A549 (cell line): ENCODE measurements around the gene KLF9. TPM values are rescaled to one million over a fixed set of nuclear protein-coding genes. Genes with fewer than 3 reads are reported as not detected.

ENCODE experiments used
- ATAC-seq, 2 experiments: fragments of 200-7000 bp in 1 of 2; fragments of >200 bp in 1 of 2; cut with Nextera tagmentation in 1 of 2; cut with Tn5 transposase in 1 of 2; 3 replicates each; pipeline versions ENCODE4 v1.8.0 to v1.9.1; 2018 to 2020; ENCODE audit warnings: mild to moderate bottlenecking in 1 of 2, moderate library complexity in 1 of 2
- CTCF ChIA-PET: fragments of 300-600 bp; sonication (Branson Sonifier 250); formaldehyde crosslinking; extraction: SDS; loops from one replicate; lab custom pipeline; 2021; ENCODE audit warnings: antibody characterized with exemption, inconsistent platforms; lab: Yijun Ruan, JAX
- POLR2A ChIA-PET: fragments of 350-600 bp; formaldehyde crosslinking; extraction: SDS; loops from one replicate; lab custom pipeline; 2021; ENCODE audit warnings: antibody characterized with exemption, inconsistent platforms; lab: Yijun Ruan, JAX
- DNase-seq, 2 experiments: peaks; one replicate each; pipeline versions ENCODE4 v3.0.0 to v3.0.0-alpha.2; 2011 to 2016; ENCODE audit warnings: low read depth in 1 of 2, low spot score in 1 of 2
- FAIRE-seq: peaks from 2 replicates; lab custom pipeline; 2011; peaks lifted over from hg19 to GRCh38; lab: Jason Lieb, UNC
- H3K27ac ChIP-seq, 2 experiments: fragments of >200 bp; sonication (Bioruptor Twin); formaldehyde crosslinking; 3 replicates each; pipeline ENCODE4 v1.5.1; 2016 to 2017
- H3K4me1 ChIP-seq: fragments of >200 bp; sonication (Bioruptor Twin); formaldehyde crosslinking; 3 replicates; pipeline ENCODE4 v1.6.1; 2016
- H3K4me2 ChIP-seq: fragments of >200 bp; sonication (Bioruptor Twin); formaldehyde crosslinking; 3 replicates; pipeline ENCODE4 v1.6.1; 2016
- H3K4me3 ChIP-seq: fragments of >200 bp; sonication (Bioruptor Twin); formaldehyde crosslinking; 3 replicates; pipeline ENCODE4 v1.5.1; 2016
- H3K9me3 ChIP-seq: fragments of >200 bp; sonication (Bioruptor Twin); formaldehyde crosslinking; 3 replicates; pipeline ENCODE4 v1.6.1; 2016
- ATOH8 ChIP-seq: fragments of 250-450 bp; sonication (Bioruptor Pico); IDR thresholded peaks from 2 replicates; pipeline ENCODE4 v1.5.0; 2020; ENCODE audit warnings: low read depth, mild to moderate bottlenecking, moderate library complexity
- BCL3 ChIP-seq: fragments of >200 bp; sonication (Bioruptor Twin); formaldehyde crosslinking; IDR thresholded peaks from 3 replicates; pipeline ENCODE4 v1.6.1; 2016
- BHLHE40 ChIP-seq: IDR thresholded peaks from 2 replicates; pipeline ENCODE4 v1.6.1; 2012; ENCODE audit warnings: low read depth, low read length, inconsistent platforms
- CBX2 ChIP-seq: fragments of 200-600 bp; sonication (generic); IDR thresholded peaks from 2 replicates; pipeline ENCODE4 v1.6.1; 2016; ENCODE audit warnings: low read depth, mild to moderate bottlenecking, borderline replicate concordance
- CHD2 ChIP-seq: fragments of 150-350 bp; IDR thresholded peaks from 2 replicates; pipeline ENCODE4 v1.6.1; 2014; ENCODE audit warnings: low read length; ENCODE audit not compliant: partially characterized antibody
- CTCF ChIP-seq: fragments of >200 bp; sonication (Bioruptor Twin); formaldehyde crosslinking; IDR thresholded peaks from 3 replicates; pipeline ENCODE4 v1.5.1; 2016
- GATA3 ChIP-seq: IDR thresholded peaks from 2 replicates; pipeline ENCODE4 v1.6.1; 2012; ENCODE audit warnings: borderline replicate concordance
- HES2 ChIP-seq: fragments of >200 bp; sonication (Bioruptor Twin); formaldehyde crosslinking; IDR thresholded peaks from 2 replicates; pipeline ENCODE4 v1.6.1; 2016
- HMGXB4 ChIP-seq: fragments of 250-450 bp; sonication (Bioruptor Pico); IDR thresholded peaks from 2 replicates; pipeline ENCODE4 v1.5.0; 2021; ENCODE audit warnings: mild to moderate bottlenecking, moderate library complexity, borderline replicate concordance
- HOXA7 ChIP-seq: fragments of 250-450 bp; sonication (Bioruptor Pico); IDR thresholded peaks from 2 replicates; pipeline ENCODE4 v1.5.0; 2020; ENCODE audit warnings: mild to moderate bottlenecking, moderate library complexity
- JUNB ChIP-seq: fragments of >200 bp; sonication (Bioruptor Twin); formaldehyde crosslinking; IDR thresholded peaks from 2 replicates; pipeline ENCODE4 v1.6.1; 2016
- KDM1A ChIP-seq: fragments of 200-600 bp; sonication (generic); IDR thresholded peaks from 2 replicates; pipeline ENCODE4 v1.6.1; 2016; ENCODE audit warnings: low read depth, mild to moderate bottlenecking
- MAFK ChIP-seq: fragments of 450-650 bp; IDR thresholded peaks from 2 replicates; pipeline ENCODE4 v1.6.1; 2014; ENCODE audit not compliant: partially characterized antibody
- MYC ChIP-seq: IDR thresholded peaks from 2 replicates; pipeline ENCODE4 v1.6.1; 2012; ENCODE audit warnings: mild to moderate bottlenecking, inconsistent platforms, low read length, improper control_type of control experiment, borderline replicate concordance
- NPAS2 ChIP-seq: fragments of 250-450 bp; sonication (Bioruptor Pico); IDR thresholded peaks from 2 replicates; pipeline ENCODE4 v1.8.0; 2022; ENCODE audit warnings: mild to moderate bottlenecking, moderate library complexity, borderline replicate concordance
- PBX3 ChIP-seq: IDR thresholded peaks from 2 replicates; pipeline ENCODE4 v1.6.1; 2012
- RARB ChIP-seq: fragments of 250-450 bp; sonication (Bioruptor Pico); IDR thresholded peaks from 2 replicates; pipeline ENCODE4 v1.8.0; 2021; ENCODE audit warnings: mild to moderate bottlenecking, moderate library complexity
- SMC3 ChIP-seq: fragments of >200 bp; sonication (Bioruptor Twin); formaldehyde crosslinking; IDR thresholded peaks from 3 replicates; pipeline ENCODE4 v1.6.1; 2018; ENCODE audit warnings: inconsistent platforms
- SREBF2 ChIP-seq: fragments of 450-650 bp; IDR thresholded peaks from 2 replicates; pipeline ENCODE4 v1.6.1; 2014; ENCODE audit warnings: mild to moderate bottlenecking, moderate library complexity
- TFCP2L1 ChIP-seq: fragments of 250-450 bp; sonication (Bioruptor Pico); IDR thresholded peaks from 2 replicates; pipeline ENCODE4 v1.5.0; 2021; ENCODE audit warnings: mild to moderate bottlenecking
- ZC3H11A ChIP-seq: fragments of 450-650 bp; IDR thresholded peaks from 2 replicates; pipeline ENCODE4 v1.6.1; 2014; ENCODE audit warnings: antibody characterized with exemption, mild to moderate bottlenecking
- ZFP36 ChIP-seq: fragments of 450-650 bp; IDR thresholded peaks from 2 replicates; pipeline ENCODE4 v1.6.1; 2014; ENCODE audit warnings: borderline replicate concordance; ENCODE audit not compliant: partially characterized antibody
- ZSCAN20 ChIP-seq: fragments of 250-450 bp; sonication (Bioruptor Pico); IDR thresholded peaks from 2 replicates; pipeline ENCODE4 v1.8.0; 2022; ENCODE audit warnings: mild to moderate bottlenecking, moderate library complexity
- WGBS: methylation state at CpG from one replicate; pipeline ENCODE4 v1.1.6; 2017; ENCODE audit errors: missing lambda C conversion rate; 5-methylcytosine and 5-hydroxymethylcytosine counted together
- polyA plus RNA-seq, 4 experiments: library from polyadenylated mRNA; depleted of rRNA in 3 of 4; stranded (reverse); fragments of >200 nt; fragmentation: RNase III in 1 of 4; extraction: RNeasy Plus Mini Kit Qiagen cat#74134 plus additional on column Dnase treatment in 1 of 4; gene quantifications; 2 replicates in 3 of 4; 3 replicates in 1 of 4; pipeline ENCODE4 v1.2.3, GENCODE V29; 2011 to 2017

Gene KLF9
- polyA plus RNA-seq, 2 of the 4 experiments (the other 2 are of a cell fraction): 0.76 to 3.9 TPM

- no peak for FAIRE-seq
- ChIA-PET CTCF (interaction anchor here (0.6 to 3.4 kb wide), 6 partner anchors 13 to 372 kb away, joined by 3 to 25 read pairs (median 4); no protein-coding TSS in a partner anchor), POLR2A (interaction anchor here (0.6 to 4.7 kb wide), 13 partner anchors 9 to 180 kb away, joined by 3 to 39 read pairs (median 6); no protein-coding TSS in a partner anchor)
- H3K27ac ChIP-seq: peak overlapping the region; percentile 98 to 99
- H3K4me1 ChIP-seq: peaks cover 26% of the 10 kb centered on the region
- DNase-seq: no peak
- no peak for ATAC-seq
- H3K4me3 ChIP-seq: peak overlapping the region; percentile 59
- H3K4me2 ChIP-seq: peak overlapping the region; percentile 98
- H3K9me3 ChIP-seq: no peaks in the 10 kb centered on the region
- TF ChIP-seq ZC3H11A: no peak
- no peak for TF ChIP-seq HOXA7
- TF ChIP-seq PBX3: no peak
- TF ChIP-seq ATOH8 (CRISPR knock-in tag): no peak
- no peak for TF ChIP-seq GATA3
- TF ChIP-seq TFCP2L1: no peak
- no peak for TF ChIP-seq JUNB
- no peak for TF ChIP-seq BHLHE40
- no peak for TF ChIP-seq SMC3
- no peak for TF ChIP-seq MAFK
- TF ChIP-seq CTCF: no peak
- no peak for TF ChIP-seq SREBF2
- WGBS: 53% methylated on average over 9 of the region's 9 CpGs
These were observed 7.1 kb upstream of the KLF9 start for GRCh38 chr9:70421272-70422180.

- Histone ChIP-seq H3K27ac (peak overlapping the region; percentile 98 to 99), H3K9me3 (no peaks in the 10 kb centered on the region), H3K4me1 (peaks cover 26% of the 10 kb centered on the region), H3K4me3 (peak overlapping the region; percentile 59), H3K4me2 (peak overlapping the region; percentile 98)
- FAIRE-seq (no peak), DNase-seq (peak; percentile 59 to 76), ATAC-seq (peak; percentile 37 to 54)
- CTCF ChIA-PET: interaction anchor here (0.6 to 3.4 kb wide), 7 partner anchors 14 to 182 kb away, joined by 3 to 25 read pairs (median 5); no protein-coding TSS in a partner anchor
- 2% methylated on average over 29 of the region's 32 CpGs for WGBS
- POLR2A ChIA-PET: interaction anchor here (0.6 to 4.7 kb wide), 18 partner anchors 8 to 181 kb away, joined by 3 to 39 read pairs (median 4); no protein-coding TSS in a partner anchor
- TF ChIP-seq NPAS2 (no peak), CBX2 (no peak), RARB (CRISPR knock-in tag) (peak; percentile 68; the same call in 1 of the 2 replicates), MYC (no peak; the same call in none of the 2 replicates), ZFP36 (no peak), CTCF (no peak), ZSCAN20 (CRISPR knock-in tag) (no peak), BCL3 (peak; percentile 1; the same call in 1 of the 3 replicates), ZC3H11A (no peak), TFCP2L1 (peak; percentile 71; the same call in 1 of the 2 replicates), HES2 (no peak), HMGXB4 (CRISPR knock-in tag) (peak; percentile 59; the same call in 1 of the 2 replicates), SMC3 (no peak; the same call in 2 of the 3 replicates), KDM1A (no peak), CHD2 (no peak)
These were observed 6.2 kb upstream of the KLF9 start for GRCh38 chr9:70420441-70421271.
